ENCODE measurements around the gene UBC. TPM values are rescaled to one million over a fixed set of nuclear protein-coding genes. Genes with fewer than 3 reads are reported as not detected.

The UBC gene
- total and polyA plus RNA-seq, 9 of the 15 experiments (the other 6 are each of a cell fraction or from before 2014, with no cell fraction given) = 533 to 1,153 (median 813) TPM

DNA sequence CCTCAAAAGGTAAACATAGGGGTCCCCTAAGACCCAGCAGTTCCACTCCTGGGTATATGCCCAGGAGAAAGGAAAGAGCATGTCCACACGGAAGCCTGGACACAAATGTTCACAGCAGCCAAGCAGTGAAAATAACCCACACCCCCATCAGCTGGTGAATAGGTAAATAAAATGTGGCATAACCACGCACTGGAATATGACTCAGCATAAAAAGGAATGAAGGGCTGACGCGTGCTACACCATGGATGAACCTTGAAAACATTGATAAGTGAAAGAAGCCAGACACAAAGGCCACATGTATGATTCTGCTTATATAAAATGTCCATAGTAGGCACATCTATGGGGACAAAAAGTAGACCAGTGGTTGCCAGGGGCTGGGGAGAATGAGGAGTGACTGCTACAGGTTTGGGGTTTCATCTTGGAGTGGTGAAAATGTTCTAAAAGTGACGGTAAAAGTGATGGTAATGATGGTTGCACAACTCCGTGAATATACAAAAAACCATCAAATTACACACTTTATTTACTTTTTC lies 47.0 kb downstream of the UBC start (continued):
- TF ChIP-seq, protein P1, sequence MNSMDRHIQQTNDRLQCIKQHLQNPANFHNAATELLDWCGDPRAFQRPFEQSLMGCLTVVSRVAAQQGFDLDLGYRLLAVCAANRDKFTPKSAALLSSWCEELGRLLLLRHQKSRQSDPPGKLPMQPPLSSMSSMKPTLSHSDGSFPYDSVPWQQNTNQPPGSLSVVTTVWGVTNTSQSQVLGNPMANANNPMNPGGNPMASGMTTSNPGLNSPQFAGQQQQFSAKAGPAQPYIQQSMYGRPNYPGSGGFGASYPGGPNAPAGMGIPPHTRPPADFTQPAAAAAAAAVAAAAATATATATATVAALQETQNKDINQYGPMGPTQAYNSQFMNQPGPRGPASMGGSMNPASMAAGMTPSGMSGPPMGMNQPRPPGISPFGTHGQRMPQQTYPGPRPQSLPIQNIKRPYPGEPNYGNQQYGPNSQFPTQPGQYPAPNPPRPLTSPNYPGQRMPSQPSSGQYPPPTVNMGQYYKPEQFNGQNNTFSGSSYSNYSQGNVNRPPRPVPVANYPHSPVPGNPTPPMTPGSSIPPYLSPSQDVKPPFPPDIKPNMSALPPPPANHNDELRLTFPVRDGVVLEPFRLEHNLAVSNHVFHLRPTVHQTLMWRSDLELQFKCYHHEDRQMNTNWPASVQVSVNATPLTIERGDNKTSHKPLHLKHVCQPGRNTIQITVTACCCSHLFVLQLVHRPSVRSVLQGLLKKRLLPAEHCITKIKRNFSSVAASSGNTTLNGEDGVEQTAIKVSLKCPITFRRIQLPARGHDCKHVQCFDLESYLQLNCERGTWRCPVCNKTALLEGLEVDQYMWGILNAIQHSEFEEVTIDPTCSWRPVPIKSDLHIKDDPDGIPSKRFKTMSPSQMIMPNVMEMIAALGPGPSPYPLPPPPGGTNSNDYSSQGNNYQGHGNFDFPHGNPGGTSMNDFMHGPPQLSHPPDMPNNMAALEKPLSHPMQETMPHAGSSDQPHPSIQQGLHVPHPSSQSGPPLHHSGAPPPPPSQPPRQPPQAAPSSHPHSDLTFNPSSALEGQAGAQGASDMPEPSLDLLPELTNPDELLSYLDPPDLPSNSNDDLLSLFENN (IDR thresholded peaks at IDR 0.05; ENCODE audit: low read depth in 2 of 2, low read length in 2 of 2) = no peak
- TF ChIP-seq JUNB (CRISPR knock-in tag; conservative IDR thresholded peaks at IDR 0.05) (no peak), ILK (tag; IDR thresholded peaks at IDR 0.05; ENCODE audit: borderline replicate concordance, low read depth) (no peak), ZNF589 (CRISPR knock-in tag; IDR thresholded peaks at IDR 0.05; ENCODE audit: low read depth) (no peak; the same call in 1 of the 2 replicates), SUPT5H (IDR thresholded peaks at IDR 0.05) (no peak), CCAR2 (IDR thresholded peaks at IDR 0.05; ENCODE audit: low read depth, low read length) (no peak), YBX1 (IDR thresholded peaks at IDR 0.05) (no peak), ERF (CRISPR knock-in tag; IDR thresholded peaks at IDR 0.05) (no peak), NCOR1 (IDR thresholded peaks at IDR 0.05) (peak; percentile 58), ZFX (CRISPR knock-in tag; IDR thresholded peaks at IDR 0.05) (no peak; the same call in 1 of the 2 replicates), DDX20 (tag; IDR thresholded peaks at IDR 0.05; ENCODE audit: low read depth) (no peak; the same call in none of the 2 replicates), CTBP1 (IDR thresholded peaks at IDR 0.05; ENCODE audit: borderline replicate concordance) (0 out of 2 replicates have a peak, but pooled peaks have one; percentile 10), HEY1 (CRISPR knock-in tag; IDR thresholded peaks at IDR 0.05; ENCODE audit: borderline replicate concordance) (no peak), ZNF717 (CRISPR knock-in tag; IDR thresholded peaks at IDR 0.05) (no peak), BMI1 (IDR thresholded peaks at IDR 0.05; ENCODE audit: low read length) (no peak), PHF20 (IDR thresholded peaks at IDR 0.05; ENCODE audit: partially characterized antibody) (no peak), ZNF197 (CRISPR knock-in tag; IDR thresholded peaks at IDR 0.05; ENCODE audit: low read depth) (no peak), PHF8 (IDR thresholded peaks at IDR 0.05; ENCODE audit: borderline replicate concordance, low read length) (no peak), CEBPG (CRISPR knock-in tag; IDR thresholded peaks at IDR 0.05) (no peak), CEBPG (tag; conservative IDR thresholded peaks at IDR 0.05 in 1 of 2, IDR thresholded peaks at IDR 0.05 in 1 of 2) (peak; percentile 33 to 60; a peak in 2 of 4 replicates)
- TF ChIP-seq, protein P2, sequence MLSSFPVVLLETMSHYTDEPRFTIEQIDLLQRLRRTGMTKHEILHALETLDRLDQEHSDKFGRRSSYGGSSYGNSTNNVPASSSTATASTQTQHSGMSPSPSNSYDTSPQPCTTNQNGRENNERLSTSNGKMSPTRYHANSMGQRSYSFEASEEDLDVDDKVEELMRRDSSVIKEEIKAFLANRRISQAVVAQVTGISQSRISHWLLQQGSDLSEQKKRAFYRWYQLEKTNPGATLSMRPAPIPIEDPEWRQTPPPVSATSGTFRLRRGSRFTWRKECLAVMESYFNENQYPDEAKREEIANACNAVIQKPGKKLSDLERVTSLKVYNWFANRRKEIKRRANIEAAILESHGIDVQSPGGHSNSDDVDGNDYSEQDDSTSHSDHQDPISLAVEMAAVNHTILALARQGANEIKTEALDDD (IDR thresholded peaks at IDR 0.05) = no peak
- TF ChIP-seq, protein P3, sequence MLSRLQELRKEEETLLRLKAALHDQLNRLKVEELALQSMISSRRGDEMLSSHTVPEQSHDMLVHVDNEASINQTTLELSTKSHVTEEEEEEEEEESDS (CRISPR knock-in tag; IDR thresholded peaks at IDR 0.05) = no peak
- TF ChIP-seq, protein P4, sequence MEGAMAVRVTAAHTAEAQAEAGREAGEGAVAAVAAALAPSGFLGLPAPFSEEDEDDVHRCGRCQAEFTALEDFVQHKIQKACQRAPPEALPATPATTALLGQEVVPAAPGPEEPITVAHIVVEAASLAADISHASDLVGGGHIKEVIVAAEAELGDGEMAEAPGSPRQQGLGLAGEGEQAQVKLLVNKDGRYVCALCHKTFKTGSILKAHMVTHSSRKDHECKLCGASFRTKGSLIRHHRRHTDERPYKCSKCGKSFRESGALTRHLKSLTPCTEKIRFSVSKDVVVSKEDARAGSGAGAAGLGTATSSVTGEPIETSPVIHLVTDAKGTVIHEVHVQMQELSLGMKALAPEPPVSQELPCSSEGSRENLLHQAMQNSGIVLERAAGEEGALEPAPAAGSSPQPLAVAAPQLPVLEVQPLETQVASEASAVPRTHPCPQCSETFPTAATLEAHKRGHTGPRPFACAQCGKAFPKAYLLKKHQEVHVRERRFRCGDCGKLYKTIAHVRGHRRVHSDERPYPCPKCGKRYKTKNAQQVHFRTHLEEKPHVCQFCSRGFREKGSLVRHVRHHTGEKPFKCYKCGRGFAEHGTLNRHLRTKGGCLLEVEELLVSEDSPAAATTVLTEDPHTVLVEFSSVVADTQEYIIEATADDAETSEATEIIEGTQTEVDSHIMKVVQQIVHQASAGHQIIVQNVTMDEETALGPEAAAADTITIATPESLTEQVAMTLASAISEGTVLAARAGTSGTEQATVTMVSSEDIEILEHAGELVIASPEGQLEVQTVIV (CRISPR knock-in tag; IDR thresholded peaks at IDR 0.05; ENCODE audit: borderline replicate concordance) = no peak

Measured in K562 (cell line).